ENCODE measurements around the gene LSR.
A peak's percentile ranks its signal among the peaks of the same experiment; 100 is the strongest.

Gene LSR

DNA sequence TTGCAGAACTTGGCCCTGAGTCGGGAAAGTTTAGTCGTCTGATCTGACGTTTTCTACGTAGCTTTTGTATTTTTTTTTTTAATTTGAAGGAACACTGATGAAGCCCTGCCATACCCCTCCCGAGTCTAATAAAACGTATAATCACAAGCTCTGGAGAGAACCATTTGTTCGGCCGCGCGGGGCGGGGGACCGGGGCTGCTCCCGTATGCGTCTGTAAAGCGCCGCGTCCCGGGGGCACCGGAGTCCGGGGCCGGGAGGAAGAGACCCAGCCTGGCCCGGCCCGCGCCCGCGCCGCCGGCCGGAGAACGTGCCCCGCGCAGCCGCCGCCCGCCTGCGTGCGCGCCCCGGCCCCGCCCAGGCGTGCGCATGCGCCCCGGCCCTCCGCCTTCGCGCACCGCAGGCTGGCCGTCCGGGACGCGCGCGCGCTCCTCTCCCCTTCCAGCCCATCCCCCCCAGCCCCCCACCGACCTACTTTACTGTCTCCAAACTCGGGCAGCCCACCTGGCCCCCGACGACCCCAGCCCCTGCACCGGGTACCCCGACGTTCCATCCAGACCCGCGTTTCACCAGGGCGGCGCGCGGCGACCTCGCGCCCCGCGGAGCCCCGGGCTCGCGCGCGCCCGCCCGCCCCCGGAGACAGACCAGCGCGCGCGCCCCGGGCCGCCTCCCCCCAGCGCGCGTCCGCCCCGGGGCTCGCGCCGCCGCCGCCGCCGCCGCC lies 19.2 kb downstream of the LSR start:
- Histone ChIP-seq H3K27ac (ENCODE audit: insufficient read depth, low read length, poor library complexity, severe bottlenecking) (peak overlapping the region; percentile 80), H3K27me3 (replicated peaks; ENCODE audit: control insufficient read depth, insufficient read depth, low read length, poor library complexity, severe bottlenecking) (no peaks in the 10 kb centered on the region), H3K4me3 (ENCODE audit: insufficient read depth, low read depth, low read length, poor library complexity, severe bottlenecking) (peak overlapping the region; percentile 79), H3K36me3 (ENCODE audit: control insufficient read depth, insufficient read depth, low read length) (peaks cover 30% of the 10 kb centered on the region), H3K9me3 (ENCODE audit: control insufficient read depth, low read length) (no peaks in the 10 kb centered on the region), H3K4me1 (ENCODE audit: control insufficient read depth, insufficient read depth, low read length, poor library complexity, severe bottlenecking) (peaks cover 13% of the 10 kb centered on the region)
- DNase-seq, result peak; percentile 52 to 61 (median 60)

DNA sequence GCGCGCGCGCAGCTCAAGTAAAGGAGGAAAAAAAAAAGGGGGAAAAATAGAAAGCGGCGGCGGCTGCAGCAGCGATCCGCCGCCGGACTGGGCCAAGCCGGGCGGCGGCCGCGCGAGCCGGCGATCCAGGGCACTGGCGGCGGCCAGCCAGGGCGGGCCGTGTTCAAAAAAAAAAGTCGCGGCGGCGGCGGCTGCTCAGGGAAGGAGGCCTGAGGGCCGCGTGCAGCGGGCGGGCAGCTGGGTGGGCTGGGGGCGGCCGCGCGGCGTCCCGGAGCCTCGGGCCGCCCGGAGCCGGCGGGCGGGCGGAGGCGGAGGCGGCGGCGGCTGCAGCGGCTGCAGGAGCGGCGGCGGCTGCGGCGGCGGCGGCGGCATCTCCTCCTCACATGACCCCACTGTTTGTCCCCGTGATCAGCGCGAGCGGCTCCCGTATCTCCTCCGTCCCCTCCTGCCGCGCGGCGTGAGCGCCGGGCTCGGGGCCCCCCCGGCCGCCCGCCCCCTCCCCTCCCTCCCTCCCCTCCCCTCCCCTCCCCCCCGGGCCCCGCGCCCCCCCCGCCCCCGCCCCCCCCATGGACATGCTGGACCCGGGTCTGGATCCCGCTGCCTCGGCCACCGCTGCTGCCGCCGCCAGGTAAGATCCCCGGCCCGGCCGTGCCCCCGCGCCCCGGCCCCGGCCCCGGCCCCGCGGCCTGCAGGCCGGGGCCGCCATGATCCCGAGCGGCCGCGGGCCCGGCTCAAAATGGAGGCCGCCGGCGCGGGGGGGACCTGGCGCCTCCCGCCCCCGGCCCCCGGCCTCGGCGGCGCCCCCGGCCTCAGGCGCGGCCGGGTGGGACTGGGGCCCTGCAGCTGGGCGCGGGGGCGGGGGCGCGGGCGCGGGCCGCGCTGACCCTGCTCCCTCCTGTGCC lies 20.0 kb downstream of the LSR start, which contains the start of gene USF2:
USF2 (plus strand) TSS at position 427 of the 902 bp plus-strand sequence; CDS start at position 567, 140 bp downstream.
- Histone ChIP-seq H3K9me3 (ENCODE audit: control insufficient read depth, low read length) (no peaks in the 10 kb centered on the region), H3K4me3 (ENCODE audit: insufficient read depth, low read depth, low read length, poor library complexity, severe bottlenecking) (peak within 1 kb of the TSS; percentile 79), H3K4me1 (ENCODE audit: control insufficient read depth, insufficient read depth, low read length, poor library complexity, severe bottlenecking) (peaks cover 13% of the 10 kb centered on the region), H3K27ac (ENCODE audit: insufficient read depth, low read length, poor library complexity, severe bottlenecking) (peak within 1 kb of the TSS; percentile 80), H3K36me3 (ENCODE audit: control insufficient read depth, insufficient read depth, low read length) (peaks cover 27% of the 10 kb centered on the region), H3K27me3 (replicated peaks; ENCODE audit: control insufficient read depth, insufficient read depth, low read length, poor library complexity, severe bottlenecking) (no peaks in the 10 kb centered on the region)
- DNase-seq, result peak; percentile 39 to 56 (median 50)

DNA sequence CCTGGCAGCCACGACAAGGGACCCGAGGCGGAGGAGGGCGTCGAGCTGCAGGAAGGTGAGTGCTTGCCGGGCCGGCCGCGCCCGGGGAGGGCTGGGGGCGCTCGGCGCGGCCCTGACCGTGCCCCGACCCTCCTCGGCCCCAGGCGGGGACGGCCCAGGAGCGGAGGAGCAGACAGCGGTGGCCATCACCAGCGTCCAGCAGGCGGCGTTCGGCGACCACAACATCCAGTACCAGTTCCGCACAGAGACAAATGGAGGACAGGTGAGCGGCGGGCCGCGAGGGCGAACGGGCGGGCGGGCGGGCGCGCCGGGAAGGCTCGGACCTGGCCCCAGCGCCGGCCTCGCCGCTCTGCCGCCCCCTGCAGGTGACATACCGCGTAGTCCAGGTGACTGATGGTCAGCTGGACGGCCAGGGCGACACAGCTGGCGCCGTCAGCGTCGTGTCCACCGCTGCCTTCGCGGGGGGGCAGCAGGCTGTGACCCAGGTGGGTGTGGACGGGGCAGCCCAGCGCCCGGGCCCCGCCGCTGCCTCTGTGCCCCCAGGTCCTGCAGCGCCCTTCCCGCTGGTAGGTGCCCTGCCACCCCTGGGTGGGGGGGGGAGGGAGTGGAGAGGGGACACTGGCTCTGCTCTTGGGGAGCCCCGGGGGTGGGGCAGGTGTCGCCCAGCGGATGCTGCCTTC lies 20.8 kb downstream of the LSR start:
- Histone ChIP-seq H3K9me3 (ENCODE audit: control insufficient read depth, low read length) (no peaks in the 10 kb centered on the region), H3K27ac (ENCODE audit: insufficient read depth, low read length, poor library complexity, severe bottlenecking) (peak overlapping the region; percentile 71), H3K4me3 (ENCODE audit: insufficient read depth, low read depth, low read length, poor library complexity, severe bottlenecking) (peak overlapping the region; percentile 44), H3K36me3 (ENCODE audit: control insufficient read depth, insufficient read depth, low read length) (peaks cover 28% of the 10 kb centered on the region), H3K27me3 (replicated peaks; ENCODE audit: control insufficient read depth, insufficient read depth, low read length, poor library complexity, severe bottlenecking) (no peaks in the 10 kb centered on the region), H3K4me1 (ENCODE audit: control insufficient read depth, insufficient read depth, low read length, poor library complexity, severe bottlenecking) (peaks cover 13% of the 10 kb centered on the region)
- DNase-seq, result peak; percentile 47 to 68 (median 48)

DNA sequence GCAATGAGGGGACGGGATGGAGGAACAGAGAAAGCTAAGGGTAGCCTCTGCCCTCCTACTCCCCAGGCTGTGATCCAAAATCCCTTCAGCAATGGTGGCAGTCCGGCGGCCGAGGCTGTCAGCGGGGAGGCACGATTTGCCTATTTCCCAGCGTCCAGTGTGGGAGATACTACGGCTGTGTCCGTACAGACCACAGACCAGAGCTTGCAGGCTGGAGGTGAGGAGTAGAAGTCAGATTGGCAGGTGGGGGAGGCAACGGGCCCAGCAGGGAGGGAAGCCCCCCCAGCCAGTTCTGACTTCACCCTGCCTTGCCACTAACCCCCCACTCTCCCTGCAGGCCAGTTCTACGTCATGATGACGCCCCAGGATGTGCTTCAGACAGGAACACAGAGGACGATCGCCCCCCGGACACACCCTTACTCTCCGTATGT lies 21.6 kb downstream of the LSR start:
- no peaks in the 10 kb centered on the region for H3K9me3 ChIP-seq (ENCODE audit: control insufficient read depth, low read length)
- peaks cover 26% of the 10 kb centered on the region for H3K36me3 ChIP-seq (ENCODE audit: control insufficient read depth, insufficient read depth, low read length)
- peak overlapping the region; percentile 71 for H3K27ac ChIP-seq (ENCODE audit: insufficient read depth, low read length, poor library complexity, severe bottlenecking)
- DNase-seq, result no peak
- H3K4me3 ChIP-seq (ENCODE audit: insufficient read depth, low read depth, low read length, poor library complexity, severe bottlenecking), result no peak overlapping the region
- H3K27me3 ChIP-seq (replicated peaks; ENCODE audit: control insufficient read depth, insufficient read depth, low read length, poor library complexity, severe bottlenecking), result no peaks in the 10 kb centered on the region
- peaks cover 13% of the 10 kb centered on the region for H3K4me1 ChIP-seq (ENCODE audit: control insufficient read depth, insufficient read depth, low read length, poor library complexity, severe bottlenecking)

DNA sequence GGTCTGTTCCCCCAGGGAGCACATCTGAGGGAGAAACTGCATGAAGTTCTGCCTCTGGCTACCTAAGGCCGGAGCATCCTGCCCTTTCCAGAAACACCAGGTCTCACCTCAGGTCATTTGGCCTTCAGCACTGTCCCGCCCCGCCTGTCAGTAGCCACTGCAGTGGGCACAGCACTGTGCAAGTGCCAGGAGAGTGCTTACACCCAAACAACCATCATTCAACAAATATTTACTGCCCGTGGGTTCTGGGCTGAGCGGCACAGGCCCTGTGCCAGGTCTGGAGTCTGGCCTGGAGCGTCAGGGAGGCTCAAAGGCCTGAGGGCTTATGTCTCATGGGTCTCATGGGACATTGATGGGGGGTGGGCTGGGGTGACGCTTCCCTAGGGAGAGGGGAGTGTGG lies 22.7 kb downstream of the LSR start:
- Histone ChIP-seq H3K27ac (ENCODE audit: insufficient read depth, low read length, poor library complexity, severe bottlenecking) (no peak overlapping the region), H3K4me3 (ENCODE audit: insufficient read depth, low read depth, low read length, poor library complexity, severe bottlenecking) (no peak overlapping the region), H3K4me1 (ENCODE audit: control insufficient read depth, insufficient read depth, low read length, poor library complexity, severe bottlenecking) (peaks cover 13% of the 10 kb centered on the region), H3K9me3 (ENCODE audit: control insufficient read depth, low read length) (no peaks in the 10 kb centered on the region), H3K36me3 (ENCODE audit: control insufficient read depth, insufficient read depth, low read length) (peaks cover 35% of the 10 kb centered on the region), H3K27me3 (replicated peaks; ENCODE audit: control insufficient read depth, insufficient read depth, low read length, poor library complexity, severe bottlenecking) (no peaks in the 10 kb centered on the region)
- DNase-seq, result no peak

DNA sequence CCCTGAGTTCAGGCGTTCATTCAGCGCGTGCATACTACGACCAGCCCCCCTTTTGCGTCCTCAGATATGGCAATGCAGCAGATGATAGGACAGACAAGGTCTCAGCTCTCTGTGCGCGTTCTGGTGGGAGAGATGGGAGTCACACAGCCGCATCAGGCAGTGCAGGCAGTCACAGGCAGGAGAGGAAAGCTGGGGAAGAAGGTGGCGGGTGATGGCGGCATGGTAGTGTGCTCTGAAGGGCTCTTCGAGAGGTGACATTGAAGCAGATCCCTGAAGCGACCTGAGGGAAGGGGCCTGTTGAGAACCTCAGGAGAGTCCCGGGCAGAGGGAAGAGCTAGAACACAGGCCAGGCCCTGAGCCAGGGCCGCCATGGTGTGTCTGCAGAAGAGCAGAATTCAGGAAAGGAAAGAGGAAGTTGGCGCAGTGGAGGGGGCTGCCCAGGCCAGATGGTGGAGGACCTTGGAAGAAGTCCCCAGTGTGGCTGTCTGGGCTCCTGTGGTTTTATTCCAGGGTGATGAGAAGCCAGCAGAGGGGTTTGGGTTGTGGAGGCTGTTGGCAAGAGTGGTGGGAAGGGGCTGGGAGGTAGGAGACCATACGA lies 23.4 kb downstream of the LSR start:
- H3K4me1 ChIP-seq (ENCODE audit: control insufficient read depth, insufficient read depth, low read length, poor library complexity, severe bottlenecking), result peaks cover 8% of the 10 kb centered on the region
- H3K9me3 ChIP-seq (ENCODE audit: control insufficient read depth, low read length), result no peaks in the 10 kb centered on the region
- no peaks in the 10 kb centered on the region for H3K27me3 ChIP-seq (replicated peaks; ENCODE audit: control insufficient read depth, insufficient read depth, low read length, poor library complexity, severe bottlenecking)
- H3K4me3 ChIP-seq (ENCODE audit: insufficient read depth, low read depth, low read length, poor library complexity, severe bottlenecking), result no peak overlapping the region
- no peak for DNase-seq
- H3K27ac ChIP-seq (ENCODE audit: insufficient read depth, low read length, poor library complexity, severe bottlenecking), result no peak overlapping the region
- H3K36me3 ChIP-seq (ENCODE audit: control insufficient read depth, insufficient read depth, low read length), result peaks cover 41% of the 10 kb centered on the region

DNA sequence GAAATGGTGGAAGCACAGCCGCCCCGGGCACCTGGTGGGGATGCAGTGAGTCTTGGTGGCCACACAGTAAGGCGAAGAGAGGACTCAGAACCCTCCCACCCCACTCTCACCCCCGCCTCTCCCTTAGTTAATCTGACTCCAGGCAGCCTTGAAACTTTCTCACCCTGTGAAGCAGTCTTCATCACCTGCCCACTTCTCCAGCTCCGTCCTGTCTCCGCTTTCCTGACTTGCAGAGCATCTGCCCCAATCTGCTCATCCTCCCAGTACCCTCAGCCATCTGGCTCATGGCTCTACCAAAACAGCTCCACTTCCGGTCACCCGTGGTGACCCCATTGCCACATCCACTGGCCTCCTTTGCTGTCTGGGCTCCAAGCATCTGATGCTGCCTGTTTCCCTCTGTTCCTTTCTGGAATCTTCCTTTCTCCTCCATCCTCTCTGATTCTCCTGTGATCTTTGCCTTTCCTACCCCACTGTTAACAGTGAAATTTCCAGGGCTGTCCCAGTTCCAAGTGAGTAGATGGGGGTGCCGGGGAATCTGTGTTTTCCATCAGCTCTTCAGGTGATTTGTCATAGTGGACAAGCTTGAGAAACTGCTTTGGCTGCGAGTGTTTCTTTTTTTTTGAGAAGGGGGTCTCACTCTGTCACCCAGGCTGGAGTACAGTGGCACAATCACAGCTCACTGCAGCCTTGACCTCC lies 24.3 kb downstream of the LSR start:
- Histone ChIP-seq H3K36me3 (ENCODE audit: control insufficient read depth, insufficient read depth, low read length) (peaks cover 44% of the 10 kb centered on the region), H3K9me3 (ENCODE audit: control insufficient read depth, low read length) (no peaks in the 10 kb centered on the region), H3K4me1 (ENCODE audit: control insufficient read depth, insufficient read depth, low read length, poor library complexity, severe bottlenecking) (peaks cover 7% of the 10 kb centered on the region), H3K27ac (ENCODE audit: insufficient read depth, low read length, poor library complexity, severe bottlenecking) (no peak overlapping the region), H3K4me3 (ENCODE audit: insufficient read depth, low read depth, low read length, poor library complexity, severe bottlenecking) (no peak overlapping the region), H3K27me3 (replicated peaks; ENCODE audit: control insufficient read depth, insufficient read depth, low read length, poor library complexity, severe bottlenecking) (no peaks in the 10 kb centered on the region)
- no peak for DNase-seq

DNA sequence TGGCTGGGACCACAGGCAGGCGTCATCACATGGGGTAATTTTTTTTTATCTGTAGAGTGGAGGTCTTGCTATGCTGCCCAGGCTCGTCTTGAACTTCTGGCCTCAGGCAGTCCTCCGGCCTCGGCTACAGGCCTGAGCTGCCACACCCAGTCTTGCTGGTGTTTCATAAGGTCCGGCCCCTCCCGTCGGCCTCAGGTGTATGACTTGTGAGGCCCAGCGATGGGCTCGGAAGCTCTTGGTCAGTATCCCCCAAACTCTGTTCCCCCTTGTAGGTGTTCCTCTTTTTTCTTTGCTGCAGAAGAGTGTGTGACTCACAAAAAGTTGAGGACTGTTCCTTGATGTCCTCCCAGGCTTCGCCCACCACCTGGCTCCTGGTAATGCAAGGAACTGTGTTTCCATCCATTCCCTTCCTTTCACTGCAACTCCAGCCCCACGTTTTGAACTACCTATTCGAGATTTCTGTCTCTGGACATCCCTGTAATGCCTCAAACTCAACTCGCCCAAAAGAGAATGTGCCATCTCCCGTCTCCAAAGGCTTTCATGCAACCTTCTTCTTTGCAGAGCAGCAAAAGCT lies 25.0 kb downstream of the LSR start:
- peaks cover 7% of the 10 kb centered on the region for H3K4me1 ChIP-seq (ENCODE audit: control insufficient read depth, insufficient read depth, low read length, poor library complexity, severe bottlenecking)
- H3K9me3 ChIP-seq (ENCODE audit: control insufficient read depth, low read length), result no peaks in the 10 kb centered on the region
- DNase-seq, result no peak
- no peaks in the 10 kb centered on the region for H3K27me3 ChIP-seq (replicated peaks; ENCODE audit: control insufficient read depth, insufficient read depth, low read length, poor library complexity, severe bottlenecking)
- H3K27ac ChIP-seq (ENCODE audit: insufficient read depth, low read length, poor library complexity, severe bottlenecking), result no peak overlapping the region
- peaks cover 48% of the 10 kb centered on the region for H3K36me3 ChIP-seq (ENCODE audit: control insufficient read depth, insufficient read depth, low read length)
- H3K4me3 ChIP-seq (ENCODE audit: insufficient read depth, low read depth, low read length, poor library complexity, severe bottlenecking), result no peak overlapping the region

DNA sequence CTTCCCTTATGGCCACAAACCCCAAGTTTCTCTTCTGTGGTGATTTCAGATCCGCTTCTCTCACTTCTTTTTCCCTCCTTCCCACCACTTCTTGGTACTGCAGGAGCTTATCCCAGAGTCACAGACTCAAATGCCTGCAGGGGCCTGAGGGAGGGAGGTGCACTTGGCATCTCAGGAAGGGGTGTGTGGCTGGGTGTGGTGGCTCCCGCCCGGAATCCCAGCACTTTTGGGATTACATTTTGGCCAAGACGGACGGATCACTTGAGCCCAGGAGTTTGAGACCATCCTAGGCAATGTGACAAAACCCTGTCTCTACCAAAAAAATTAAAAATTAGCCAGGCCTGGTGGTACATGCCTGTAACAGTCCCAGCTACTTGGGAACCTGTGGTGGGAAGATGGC lies 25.5 kb downstream of the LSR start:
- no peak overlapping the region for H3K27ac ChIP-seq (ENCODE audit: insufficient read depth, low read length, poor library complexity, severe bottlenecking)
- H3K4me1 ChIP-seq (ENCODE audit: control insufficient read depth, insufficient read depth, low read length, poor library complexity, severe bottlenecking), result peaks cover 7% of the 10 kb centered on the region
- no peak overlapping the region for H3K4me3 ChIP-seq (ENCODE audit: insufficient read depth, low read depth, low read length, poor library complexity, severe bottlenecking)
- H3K36me3 ChIP-seq (ENCODE audit: control insufficient read depth, insufficient read depth, low read length), result peaks cover 53% of the 10 kb centered on the region
- DNase-seq, result no peak
- H3K27me3 ChIP-seq (replicated peaks; ENCODE audit: control insufficient read depth, insufficient read depth, low read length, poor library complexity, severe bottlenecking), result no peaks in the 10 kb centered on the region
- H3K9me3 ChIP-seq (ENCODE audit: control insufficient read depth, low read length), result no peaks in the 10 kb centered on the region

Data from effector memory CD4-positive, alpha-beta T cell (primary cell).